Natural killer cell (primary cell): ENCODE measurements around the gene C6orf89. TPM values are rescaled to one million over a fixed set of nuclear protein-coding genes. Genes with fewer than 3 reads are reported as not detected.
"Not testable (repeated sequence)": the region's sequence is repeated elsewhere in the genome, so short reads cannot be mapped to it uniquely, and the experiment has no call there.

Experiments
- ATAC-seq, 3 donors: fragments of 150-1000 bp in 2 of 3; fragments of 200-7000 bp in 1 of 3; cut with Tn5 transposase; 1 replicate in 1 of 3; 2 replicates in 2 of 3; pipeline ENCODE4 v1.10.0; 2021; ENCODE audit warnings: mild to moderate bottlenecking in 2 of 3, moderate library complexity in 2 of 3
- DNase-seq, 2 donors: peaks; one replicate each; pipeline versions ENCODE4 v3.0.0 to v3.0.0-alpha.2; 2013 to 2021; ENCODE audit warnings: mixed read lengths in 1 of 2
- H3K27ac ChIP-seq: one replicate; pipeline ENCODE4 v1.5.1; 2013; ENCODE audit warnings: mild to moderate bottlenecking, low read length
- H3K27me3 ChIP-seq: one replicate; pipeline ENCODE4 v1.6.1; 2013; ENCODE audit warnings: low read length; ENCODE audit not compliant: control insufficient read depth, insufficient read depth
- H3K36me3 ChIP-seq: one replicate; pipeline ENCODE4 v1.6.1; 2013; ENCODE audit warnings: low read length; ENCODE audit not compliant: control insufficient read depth, insufficient read depth
- H3K4me1 ChIP-seq: one replicate; pipeline ENCODE4 v1.6.1; 2013; ENCODE audit warnings: low read length; ENCODE audit not compliant: control insufficient read depth, insufficient read depth
- H3K4me3 ChIP-seq: one replicate; pipeline ENCODE4 v1.5.1; 2013; ENCODE audit warnings: low read length
- H3K9me3 ChIP-seq: one replicate; pipeline ENCODE4 v1.6.1; 2013; ENCODE audit warnings: low read length; ENCODE audit not compliant: control insufficient read depth, insufficient read depth
- H3K27ac Mint-ChIP-seq, 2 donors: one replicate each; pipeline ENCODE4 v1.8.0; 2022; ENCODE audit warnings: mild to moderate bottlenecking in 2 of 2, mixed read lengths in 2 of 2, moderate library complexity in 1 of 2
- H3K27me3 Mint-ChIP-seq, 2 donors: one replicate each; pipeline ENCODE4 v1.8.0; 2022; ENCODE audit warnings: low read depth in 2 of 2, mixed read lengths in 2 of 2
- H3K36me3 Mint-ChIP-seq: one replicate; pipeline ENCODE4 v1.8.0; 2022; ENCODE audit warnings: mixed read lengths
- H3K4me1 Mint-ChIP-seq, 2 donors: one replicate each; pipeline ENCODE4 v1.8.0; 2022; ENCODE audit warnings: mixed read lengths in 2 of 2
- H3K4me3 Mint-ChIP-seq: one replicate; pipeline ENCODE4 v1.8.0; 2022; ENCODE audit warnings: mild to moderate bottlenecking, moderate library complexity, mixed read lengths
- H3K9me3 Mint-ChIP-seq, 2 donors: one replicate each; pipeline ENCODE4 v1.8.0; 2022; ENCODE audit warnings: mixed read lengths in 2 of 2
- CTCF ChIP-seq: fragments of 200-600 bp; IDR thresholded peaks from one replicate; pipeline ENCODE4 v1.8.0; 2022; ENCODE audit warnings: antibody characterized with exemption
- WGBS: methylation state at CpG from one replicate; pipeline ENCODE4 v1.1.7; 2013; ENCODE audit warnings: missing lambda C conversion rate; ENCODE audit not compliant: insufficient coverage; 5-methylcytosine and 5-hydroxymethylcytosine counted together
- intact Hi-C: fragments of 100-400 bp; cut with micrococcal nuclease; formaldehyde crosslinking; loops from one replicate; pipeline ENCODE4 v1.14.2; 2022
- total RNA-seq, 4 donors: library from RNA; stranded (reverse); fragments of 120-200 nt in 1 of 4; gene quantifications; one replicate each; pipeline versions ENCODE4 v1.2.3 to v1.2.4, GENCODE V29; 2013 to 2022

Gene C6orf89
- total RNA-seq, 3 donors from 2014 or later (not counting 1 experiment from before 2014, with no cell fraction given), result 34.3 to 47.0 (median 46.3) TPM

- ATAC-seq, result no peak
- H3K4me1 Mint-ChIP-seq, result no peaks in the 10 kb centered on the region
- no peak overlapping the region for H3K4me3 Mint-ChIP-seq
- H3K27ac ChIP-seq, result no peak overlapping the region
- no peaks in the 10 kb centered on the region for H3K9me3 Mint-ChIP-seq
- no peaks in the 10 kb centered on the region for H3K27me3 ChIP-seq
- no peaks in the 10 kb centered on the region for H3K36me3 ChIP-seq
- intact Hi-C loops, result no loop called here
- no peak overlapping the region for H3K27ac Mint-ChIP-seq
- no peaks in the 10 kb centered on the region for H3K4me1 ChIP-seq
- H3K36me3 Mint-ChIP-seq, result no peaks in the 10 kb centered on the region
- TF ChIP-seq CTCF, result no peak
- no peaks in the 10 kb centered on the region for H3K9me3 ChIP-seq
- H3K4me3 ChIP-seq, result no peak overlapping the region
- 85% methylated on average over 10 of the region's 10 CpGs for WGBS
- no peak for DNase-seq
- peaks cover 16 to 29% of the 10 kb centered on the region in 2 donors for H3K27me3 Mint-ChIP-seq
These were observed 54.3 kb downstream of the C6orf89 start for GRCh38 chr6:36940027-36940426.

- H3K36me3 ChIP-seq, H3K9me3 Mint-ChIP-seq, H3K27ac ChIP-seq, DNase-seq, H3K4me1 ChIP-seq, ATAC-seq, H3K4me1 Mint-ChIP-seq, H3K9me3 ChIP-seq, H3K4me3 ChIP-seq, H3K4me3 Mint-ChIP-seq, H3K27ac Mint-ChIP-seq, intact Hi-C loops, H3K27me3 ChIP-seq, H3K36me3 Mint-ChIP-seq: not testable (repeated sequence)
- 82% methylated on average over 13 of the region's 40 CpGs for WGBS
- H3K27me3 Mint-ChIP-seq, result peaks cover 16 to 23% of the 10 kb centered on the region in 2 donors
These were observed 55.8 kb downstream of the C6orf89 start for GRCh38 chr6:36941561-36941960.

- intact Hi-C loops, result not testable (repeated sequence)
These were observed 56.6 kb downstream of the C6orf89 start for GRCh38 chr6:36942329-36942728.

GRCh38 chr6:36944650-36945049, 58.9 kb downstream of the C6orf89 start:
- H3K9me3 ChIP-seq, result no peaks in the 10 kb centered on the region
- no peak overlapping the region for H3K27ac ChIP-seq
- H3K27me3 Mint-ChIP-seq, result peaks cover 20 to 30% of the 10 kb centered on the region in 2 donors
- H3K9me3 Mint-ChIP-seq, result no peaks in the 10 kb centered on the region
- no peaks in the 10 kb centered on the region for H3K27me3 ChIP-seq
- H3K4me1 ChIP-seq, result peaks cover 12% of the 10 kb centered on the region
- no peak overlapping the region for H3K4me3 Mint-ChIP-seq
- no peak for TF ChIP-seq CTCF
- peaks cover 4 to 6% of the 10 kb centered on the region in 2 donors for H3K4me1 Mint-ChIP-seq
- H3K36me3 Mint-ChIP-seq, result no peaks in the 10 kb centered on the region
- DNase-seq (no peak), ATAC-seq (no peak)
- no peak overlapping the region for H3K27ac Mint-ChIP-seq
- intact Hi-C loops, result no loop called here
- H3K36me3 ChIP-seq, result no peaks in the 10 kb centered on the region
- WGBS, result 71% methylated on average over 5 of the region's 5 CpGs
- H3K4me3 ChIP-seq, result no peak overlapping the region

More at GRCh38 chr6:36942329-36942728, 56.6 kb downstream of the C6orf89 start:
- DNase-seq, H3K27ac ChIP-seq, H3K4me1 Mint-ChIP-seq, H3K9me3 Mint-ChIP-seq, H3K36me3 Mint-ChIP-seq, H3K27me3 ChIP-seq, H3K4me3 ChIP-seq, ATAC-seq, H3K4me1 ChIP-seq, H3K27ac Mint-ChIP-seq, H3K9me3 ChIP-seq, H3K36me3 ChIP-seq, H3K4me3 Mint-ChIP-seq: not testable (repeated sequence)
- H3K27me3 Mint-ChIP-seq, result peaks cover 14 to 20% of the 10 kb centered on the region in 2 donors
- WGBS, result no CpG with 5 or more reads among the region's 2 CpGs
